H1 (cell line): ENCODE results near the gene ARPP21. TPM values are rescaled to one million over a fixed set of nuclear protein-coding genes. Genes with fewer than 3 reads are reported as not detected.

Experiments
- CTCF ChIA-PET: fragments of 300-600 bp; sonication (Branson Sonifier 250); formaldehyde crosslinking; loops from one replicate; lab custom pipeline; 2021; ENCODE audit not compliant: partially characterized antibody; lab: Charles Lee
- POLR2A ChIA-PET: fragments of 300-600 bp; sonication (Branson Sonifier 250); formaldehyde crosslinking; loops from one replicate; lab custom pipeline; 2021; ENCODE audit warnings: inconsistent platforms; ENCODE audit not compliant: partially characterized antibody; lab: Charles Lee
- DNase-seq, 2 experiments: peaks; one replicate each; pipeline versions ENCODE4 v3.0.0 to v3.0.0-alpha.2; 2010 to 2022; ENCODE audit warnings: low spot score in 2 of 2, low read depth in 1 of 2, mixed read lengths in 1 of 2
- FAIRE-seq: peaks from 2 replicates; lab custom pipeline; 2011; peaks lifted over from hg19 to GRCh38; lab: Jason Lieb, UNC
- H2AFZ ChIP-seq: 2 replicates; pipeline ENCODE4 v1.8.1; 2012; ENCODE audit warnings: low read length, inconsistent platforms
- H2AK5ac ChIP-seq: 2 replicates; pipeline ENCODE4 v1.6.1; 2013; ENCODE audit warnings: low read depth, low read length
- H2BK120ac ChIP-seq: replicated peaks from 2 replicates; pipeline ENCODE3; 2013; ENCODE audit warnings: low read depth, low read length, inconsistent platforms
- H2BK12ac ChIP-seq: 2 replicates; pipeline ENCODE4 v1.6.1; 2013; ENCODE audit warnings: low read depth, low read length
- H2BK15ac ChIP-seq: 2 replicates; pipeline ENCODE4 v1.6.1; 2013; ENCODE audit warnings: low read length
- H2BK20ac ChIP-seq: 2 replicates; pipeline ENCODE4 v1.6.1; 2013; ENCODE audit warnings: low read length
- H2BK5ac ChIP-seq: 2 replicates; pipeline ENCODE4 v1.6.1; 2013; ENCODE audit warnings: low read depth, low read length
- H3K14ac ChIP-seq: 2 replicates; pipeline ENCODE4 v1.6.1; 2013; ENCODE audit warnings: inconsistent platforms; ENCODE audit not compliant: insufficient read length
- H3K18ac ChIP-seq: 2 replicates; pipeline ENCODE4 v1.6.1; 2013; ENCODE audit warnings: low read length; ENCODE audit errors: extremely low read depth
- H3K23ac ChIP-seq: 2 replicates; pipeline ENCODE4 v1.6.1; 2013; ENCODE audit warnings: inconsistent platforms; ENCODE audit not compliant: insufficient read length
- H3K23me2 ChIP-seq: 2 replicates; pipeline ENCODE4 v1.6.1; 2013; ENCODE audit warnings: low read depth, low read length
- H3K27ac ChIP-seq: 2 replicates; pipeline ENCODE4 v1.6.1; 2011; ENCODE audit warnings: low read depth, low read length, inconsistent platforms
- H3K27me3 ChIP-seq, 4 experiments: replicated peaks in 1 of 4; 1 replicate in 1 of 4; 2 replicates in 3 of 4; pipeline versions ENCODE4 v1.6.1 to v1.8.1; 2011 to 2013; ENCODE audit warnings: low read length in 3 of 4, mild to moderate bottlenecking in 3 of 4, inconsistent platforms in 2 of 4, mixed read lengths in 2 of 4, moderate library complexity in 1 of 4; ENCODE audit not compliant: control insufficient read depth in 3 of 4, insufficient read depth in 3 of 4; ENCODE audit errors: extremely low read depth in 1 of 4
- H3K36me3 ChIP-seq, 4 experiments: 2 replicates each; pipeline versions ENCODE4 v1.6.1 to v1.8.1; 2011 to 2013; ENCODE audit warnings: mild to moderate bottlenecking in 4 of 4, low read length in 3 of 4, moderate library complexity in 2 of 4, control low read depth in 1 of 4, inconsistent platforms in 1 of 4; ENCODE audit not compliant: insufficient read depth in 4 of 4, control insufficient read depth in 2 of 4
- H3K4ac ChIP-seq: replicated peaks from 2 replicates; pipeline ENCODE3; 2013; ENCODE audit warnings: low read length, low read depth, mixed read lengths, inconsistent platforms; ENCODE audit not compliant: insufficient read length
- H3K4me1 ChIP-seq, 4 experiments: replicated peaks in 1 of 4; 1 replicate in 1 of 4; 2 replicates in 3 of 4; pipeline versions ENCODE4 v1.6.1 to v1.8.1; 2011 to 2013; ENCODE audit warnings: low read length in 3 of 4, inconsistent platforms in 2 of 4, mixed read lengths in 1 of 4; ENCODE audit not compliant: insufficient read depth in 4 of 4, control insufficient read depth in 3 of 4
- H3K4me2 ChIP-seq, 2 experiments: 2 replicates each; pipeline versions ENCODE4 v1.6.1 to v1.8.1; 2011 to 2013; ENCODE audit warnings: low read depth in 2 of 2, low read length in 2 of 2, control low read depth in 1 of 2, inconsistent platforms in 1 of 2, mild to moderate bottlenecking in 1 of 2; ENCODE audit not compliant: insufficient read depth in 1 of 2
- H3K4me3 ChIP-seq, 4 experiments: fragments of 200-600, 300-600 bp in 1 of 4; sonication (generic), shearing (Covaris generic), sonication (Bioruptor Twin) in 1 of 4; 2 replicates each; pipeline versions ENCODE4 v1.5.1 to v1.8.1; 2011 to 2016; ENCODE audit warnings: low read length in 4 of 4, low read depth in 3 of 4, control low read depth in 2 of 4, inconsistent platforms in 2 of 4, mild to moderate bottlenecking in 2 of 4, mixed read lengths in 1 of 4, moderate library complexity in 1 of 4; ENCODE audit not compliant: insufficient read depth in 2 of 4; ENCODE audit errors: extremely low read depth in 1 of 4
- H3K56ac ChIP-seq: replicated peaks from 2 replicates; pipeline ENCODE3; 2013; ENCODE audit warnings: low read depth, mild to moderate bottlenecking, mixed read lengths, low read length, inconsistent platforms; ENCODE audit not compliant: insufficient read length
- H3K79me1 ChIP-seq: 2 replicates; pipeline ENCODE4 v1.6.1; 2013; ENCODE audit warnings: low read depth, low read length, control low read depth
- H3K79me2 ChIP-seq, 2 experiments: 2 replicates each; pipeline versions ENCODE4 v1.6.1 to v1.8.1; 2012 to 2013; ENCODE audit warnings: low read length in 2 of 2, mild to moderate bottlenecking in 2 of 2, inconsistent platforms in 1 of 2; ENCODE audit not compliant: insufficient read depth in 2 of 2, control insufficient read depth in 1 of 2
- H3K9ac ChIP-seq, 4 experiments: replicated peaks in 1 of 4; 1 replicate in 1 of 4; 2 replicates in 3 of 4; pipeline versions ENCODE4 v1.6.1 to v1.8.1; 2011 to 2013; ENCODE audit warnings: low read depth in 3 of 4, low read length in 3 of 4, control low read depth in 2 of 4, mild to moderate bottlenecking in 2 of 4, moderate library complexity in 2 of 4, inconsistent platforms in 1 of 4; ENCODE audit errors: extremely low read depth in 1 of 4
- H3K9me3 ChIP-seq, 2 experiments: 2 replicates each; pipeline versions ENCODE4 v1.6.1 to v1.8.1; 2012 to 2013; ENCODE audit warnings: mild to moderate bottlenecking in 2 of 2, moderate library complexity in 2 of 2, control low read depth in 1 of 2, inconsistent platforms in 1 of 2, low read depth in 1 of 2, low read length in 1 of 2, mixed read lengths in 1 of 2; ENCODE audit not compliant: insufficient read depth in 2 of 2
- H4K20me1 ChIP-seq, 2 experiments: replicated peaks in 1 of 2; 2 replicates each; pipeline versions ENCODE3 to v1.8.1; 2011 to 2013; ENCODE audit warnings: inconsistent platforms in 2 of 2, low read length in 2 of 2, mild to moderate bottlenecking in 1 of 2; ENCODE audit not compliant: insufficient read depth in 2 of 2, control insufficient read depth in 1 of 2
- H4K5ac ChIP-seq: 2 replicates; pipeline ENCODE4 v1.6.1; 2013; ENCODE audit warnings: low read length, low read depth, mixed read lengths, inconsistent platforms; ENCODE audit not compliant: insufficient read length
- H4K8ac ChIP-seq: 2 replicates; pipeline ENCODE4 v1.8.0; 2013; ENCODE audit warnings: mild to moderate bottlenecking, moderate library complexity, low read length, inconsistent platforms; ENCODE audit not compliant: insufficient read depth; ENCODE audit errors: extremely low read depth
- H4K91ac ChIP-seq: replicated peaks from 2 replicates; pipeline ENCODE3; 2013; ENCODE audit warnings: low read length, mixed read lengths, inconsistent platforms; ENCODE audit not compliant: insufficient read length
- SIRT6 ChIP-seq: IDR thresholded peaks from one replicate; pipeline ENCODE4 v1.7.1; 2012; ENCODE audit warnings: low read length, inconsistent platforms
- WGBS, 2 experiments: shearing (Covaris generic) in 1 of 2; methylation state at CpG; one replicate each; pipeline versions ENCODE4 v1.1.6 to v1.1.7; 2013 to 2015; ENCODE audit warnings: low lambda C conversion rate in 2 of 2, mixed read lengths in 2 of 2, inconsistent platforms in 1 of 2, low coverage in 1 of 2, missing lambda C conversion rate in 1 of 2; ENCODE audit not compliant: insufficient replicate concordance in 2 of 2, insufficient coverage in 1 of 2, insufficient read length in 1 of 2; ENCODE audit errors: extremely low coverage in 1 of 2, missing lambda C conversion rate in 1 of 2; 5-methylcytosine and 5-hydroxymethylcytosine counted together
- polyA plus RNA-seq, 7 experiments: library from polyadenylated mRNA; depleted of rRNA in 3 of 7; stranded (reverse) in 5 of 7; unstranded in 2 of 7; fragments of >200 nt in 5 of 7; fragments of 200-250 nt in 2 of 7; gene quantifications; 1 replicate in 5 of 7; 2 replicates in 1 of 7; 4 replicates in 1 of 7; pipeline versions ENCODE4 v1.2.1 to v1.2.3, GENCODE V29; 2011 to 2013; ENCODE audit warnings: missing spikeins in 2 of 7, mixed read lengths in 2 of 7
- total RNA-seq: library from RNA; stranded (reverse); fragmentation: NEBNext Ultra II Directional; extraction: Animal tissue kit (Norgen Biotek cat#: 25700); gene quantifications from 2 replicates; pipeline ENCODE4 v1.2.1, GENCODE V29; 2021

The ARPP21 gene
- total and polyA plus RNA-seq, 2 of the 8 experiments (the other 6 are each of a cell fraction or from before 2014, with no cell fraction given), result not detected

- no peaks in the 10 kb centered on the region for H3K79me2 ChIP-seq
- WGBS, 2 experiments, result 99% methylated on average over 4 of the region's 4 CpGs; no CpG with 5 or more reads in 1 of the 2 experiments
- FAIRE-seq, result no peak
These were observed 177.9 kb downstream of the ARPP21 start for GRCh38 chr3:35817216-35817615.

More at GRCh38 chr3:35817216-35817615, 177.9 kb downstream of the ARPP21 start:
- H3K56ac ChIP-seq, result no peak overlapping the region
- no peak overlapping the region for H4K8ac ChIP-seq
- no peak overlapping the region for H2BK12ac ChIP-seq
- H3K9ac ChIP-seq, result no peak overlapping the region
- no peak overlapping the region for H3K23ac ChIP-seq
- H3K23me2 ChIP-seq, result no peaks in the 10 kb centered on the region
- DNase-seq, result no peak
- H3K79me1 ChIP-seq, result no peaks in the 10 kb centered on the region
- H2BK5ac ChIP-seq, result no peak overlapping the region
- H3K4me1 ChIP-seq, result no peaks in the 10 kb centered on the region
- H3K36me3 ChIP-seq, result no peaks in the 10 kb centered on the region
- no peaks in the 10 kb centered on the region for H3K9me3 ChIP-seq
- H2AFZ ChIP-seq, result no peak overlapping the region
- H2BK120ac ChIP-seq, result no peak overlapping the region
- H4K5ac ChIP-seq, result no peak overlapping the region
- no peaks in the 10 kb centered on the region for H3K27me3 ChIP-seq
- H4K91ac ChIP-seq, result no peak overlapping the region
- no peak overlapping the region for H3K4me2 ChIP-seq
- no peak overlapping the region for H3K18ac ChIP-seq
- no peak overlapping the region for H2AK5ac ChIP-seq
- H3K4ac ChIP-seq, result no peak overlapping the region
- no peak overlapping the region for H2BK20ac ChIP-seq
- POLR2A ChIA-PET, result no interaction called here
- H3K14ac ChIP-seq, result no peak overlapping the region
- H2BK15ac ChIP-seq, result no peak overlapping the region
- H3K27ac ChIP-seq, result no peak overlapping the region
- CTCF ChIA-PET, result interaction anchor here (0.6 kb wide), 1 partner anchor 130 kb away, joined by 3 read pairs; no protein-coding TSS in a partner anchor
- no peak overlapping the region for H3K4me3 ChIP-seq
- no peaks in the 10 kb centered on the region for H4K20me1 ChIP-seq
- TF ChIP-seq SIRT6, result no peak
